HepG2 (cell line): ENCODE results near the gene TMX4. TPM values are rescaled to one million over a fixed set of nuclear protein-coding genes. Genes with fewer than 3 reads are reported as not detected.

Experiments
- polyA plus RNA-seq, 8 experiments: library from polyadenylated mRNA; depleted of rRNA in 3 of 8; stranded (reverse) in 7 of 8; unstranded in 1 of 8; fragments of >200 nt; fragmentation: Illumina TruSeq in 4 of 8; extraction: Trizol in 4 of 8; gene quantifications; 2 replicates each; pipeline versions ENCODE4 v1.2.1 to v1.2.3, GENCODE V29; 2011 to 2016; ENCODE audit warnings: low read depth in 4 of 8, missing spikeins in 1 of 8, mixed read lengths in 1 of 8; ENCODE audit not compliant: insufficient read depth in 1 of 8
- total RNA-seq, 5 experiments: library from RNA; depleted of rRNA; stranded (reverse); fragments of >200 nt; fragmentation: Illumina TruSeq; extraction: Trizol; gene quantifications; 2 replicates each; pipeline ENCODE4 v1.2.3, GENCODE V29; 2016; ENCODE audit warnings: low read depth in 1 of 5

TMX4 gene
- total and polyA plus RNA-seq, 2 of the 13 experiments (the other 11 are each of a cell fraction or from before 2014, with no cell fraction given) = 7.6 to 21.4 TPM

Other genes starting within 250 kb of the TMX4 start
- not detected in 2 replicates for gene HAO1, start 79.3 kb downstream of the TMX4 start, total RNA-seq (2016; rRNA removed; fragmentation: Illumina TruSeq; extraction: Trizol)
- 0.03 TPM in 1 of 2 replicates, not detected in the other for gene HAO1, start 79.3 kb downstream of the TMX4 start, polyA plus RNA-seq (2011; rRNA removed)
- gene PLCB1, start 112.5 kb upstream of the TMX4 start, total RNA-seq (2016; rRNA removed; fragmentation: Illumina TruSeq; extraction: Trizol) = 42.4 and 68.9 TPM in 2 replicates
- 55.9 and 56.7 TPM in 2 replicates for gene PLCB1, start 112.5 kb upstream of the TMX4 start, polyA plus RNA-seq (2011; rRNA removed)